Prostate gland (tissue), 2 donors: ENCODE data around the gene DUS1L. TPM values are rescaled to one million over a fixed set of nuclear protein-coding genes. Genes with fewer than 3 reads are reported as not detected.

Experiments used
- DNase-seq: peaks from one replicate; pipeline ENCODE4 v3.0.0-alpha.2; 2019; ENCODE audit warnings: low spot score
- H3K27ac ChIP-seq, 2 donors: fragments of 200-600 bp; sonication (generic); 2 replicates each; pipeline ENCODE4 v1.5.1; 2017 to 2019
- H3K27me3 ChIP-seq: fragments of 200-600 bp; sonication (generic); replicated peaks from 2 replicates; pipeline ENCODE4 v1.5.1; 2019; ENCODE audit not compliant: insufficient read depth
- H3K36me3 ChIP-seq, 2 donors: fragments of 200-600 bp; sonication (generic); 1 replicate in 1 of 2; 2 replicates in 1 of 2; pipeline versions ENCODE4 v1.5.1 to v1.8.1; 2017 to 2019
- H3K4me1 ChIP-seq: fragments of 200-600 bp; sonication (generic); replicated peaks from 2 replicates; pipeline ENCODE4 v1.5.1; 2019
- H3K4me3 ChIP-seq, 2 donors: fragments of 200-600 bp; sonication (generic); 2 replicates each; pipeline ENCODE4 v1.5.1; 2017 to 2019
- H3K9me3 ChIP-seq: fragments of 200-600 bp; sonication (generic); 2 replicates; pipeline ENCODE4 v1.5.1; 2017
- POLR2A ChIP-seq: fragments of 450-650 bp; IDR thresholded peaks from one replicate; pipeline ENCODE4 v1.6.1; 2016; ENCODE audit warnings: antibody characterized with exemption, mild to moderate bottlenecking
- POLR2AphosphoS5 ChIP-seq: sonication (generic); formaldehyde crosslinking; IDR thresholded peaks from one replicate; pipeline ENCODE4 v1.6.1; 2017; ENCODE audit warnings: antibody characterized with exemption
- WGBS: methylation state at CpG from one replicate; pipeline ENCODE4 v1.1.5; 2018; 5-methylcytosine and 5-hydroxymethylcytosine counted together
- intact Hi-C: fragments of 100-400 bp; cut with DNase I; formaldehyde crosslinking; loops from one replicate; pipeline ENCODE4 v1.14.2; 2022
- total RNA-seq, 2 donors: library from RNA; depleted of rRNA; stranded (reverse); fragments of >200 nt; gene quantifications; one replicate each; pipeline ENCODE4 v1.1.0, GENCODE V29; 2016
- TF ChIP-seq, protein P1 (sequence below), 4 experiments: fragments of 200-600 bp in 2 of 4; fragments of 450-650 bp in 2 of 4; sonication (generic) in 2 of 4; IDR thresholded peaks; 1 replicate in 3 of 4; 2 replicates in 1 of 4; pipeline ENCODE4 v1.5.1; 2016 to 2019; ENCODE audit warnings: antibody characterized with exemption in 4 of 4, mild to moderate bottlenecking in 2 of 4, moderate library complexity in 2 of 4

Gene DUS1L
- total RNA-seq, 2 donors from 2014 or later: 95.9 to 119 TPM

GRCh38 chr17:82012261-82012639, 53.4 kb downstream of the DUS1L start:
- intact Hi-C loops: no loop called here
- H3K36me3 ChIP-seq: no peaks in the 10 kb centered on the region
- H3K9me3 ChIP-seq: no peaks in the 10 kb centered on the region
- no peaks in the 10 kb centered on the region for H3K27me3 ChIP-seq
- H3K4me3 ChIP-seq: no peak overlapping the region
- WGBS: 83% methylated on average over 10 of the region's 20 CpGs
- peak overlapping the region in 1 of 2 donors; percentile 48 for H3K27ac ChIP-seq
- TF ChIP-seq, protein P1, sequence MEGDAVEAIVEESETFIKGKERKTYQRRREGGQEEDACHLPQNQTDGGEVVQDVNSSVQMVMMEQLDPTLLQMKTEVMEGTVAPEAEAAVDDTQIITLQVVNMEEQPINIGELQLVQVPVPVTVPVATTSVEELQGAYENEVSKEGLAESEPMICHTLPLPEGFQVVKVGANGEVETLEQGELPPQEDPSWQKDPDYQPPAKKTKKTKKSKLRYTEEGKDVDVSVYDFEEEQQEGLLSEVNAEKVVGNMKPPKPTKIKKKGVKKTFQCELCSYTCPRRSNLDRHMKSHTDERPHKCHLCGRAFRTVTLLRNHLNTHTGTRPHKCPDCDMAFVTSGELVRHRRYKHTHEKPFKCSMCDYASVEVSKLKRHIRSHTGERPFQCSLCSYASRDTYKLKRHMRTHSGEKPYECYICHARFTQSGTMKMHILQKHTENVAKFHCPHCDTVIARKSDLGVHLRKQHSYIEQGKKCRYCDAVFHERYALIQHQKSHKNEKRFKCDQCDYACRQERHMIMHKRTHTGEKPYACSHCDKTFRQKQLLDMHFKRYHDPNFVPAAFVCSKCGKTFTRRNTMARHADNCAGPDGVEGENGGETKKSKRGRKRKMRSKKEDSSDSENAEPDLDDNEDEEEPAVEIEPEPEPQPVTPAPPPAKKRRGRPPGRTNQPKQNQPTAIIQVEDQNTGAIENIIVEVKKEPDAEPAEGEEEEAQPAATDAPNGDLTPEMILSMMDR (IDR thresholded peaks at IDR 0.05): no peak
- no peak for TF ChIP-seq POLR2A
- no peak for TF ChIP-seq POLR2AphosphoS5
- no peaks in the 10 kb centered on the region for H3K4me1 ChIP-seq
- DNase-seq: no peak

- H3K27ac ChIP-seq: no peak overlapping the region
- no peak for TF ChIP-seq POLR2A
- no peak for TF ChIP-seq POLR2AphosphoS5
- TF ChIP-seq, protein P1 (IDR thresholded peaks at IDR 0.05): no peak
- 94% methylated on average over 16 of the region's 19 CpGs for WGBS
- no peaks in the 10 kb centered on the region for H3K9me3 ChIP-seq
- H3K27me3 ChIP-seq: no peaks in the 10 kb centered on the region
- H3K36me3 ChIP-seq: no peaks in the 10 kb centered on the region
- DNase-seq: no peak
- H3K4me3 ChIP-seq: no peak overlapping the region
- H3K4me1 ChIP-seq: no peaks in the 10 kb centered on the region
- intact Hi-C loops: no loop called here
Observed at GRCh38 chr17:82011617-82012187, 53.9 kb downstream of the DUS1L start.

GRCh38 chr17:82010575-82011525, 54.8 kb downstream of the DUS1L start:
- Histone ChIP-seq H3K4me1 (no peaks in the 10 kb centered on the region), H3K27ac (no peak overlapping the region), H3K27me3 (no peaks in the 10 kb centered on the region), H3K9me3 (no peaks in the 10 kb centered on the region), H3K36me3 (no peaks in the 10 kb centered on the region), H3K4me3 (no peak overlapping the region)
- TF ChIP-seq POLR2A (no peak), POLR2AphosphoS5 (no peak)
- TF ChIP-seq, protein P1 (IDR thresholded peaks at IDR 0.05): no peak
- WGBS: 89% methylated on average over 37 of the region's 39 CpGs
- intact Hi-C loops: no loop called here
- DNase-seq: no peak

- Histone ChIP-seq H3K9me3 (no peaks in the 10 kb centered on the region), H3K36me3 (no peaks in the 10 kb centered on the region), H3K4me1 (no peaks in the 10 kb centered on the region), H3K27ac (no peak overlapping the region), H3K27me3 (no peaks in the 10 kb centered on the region), H3K4me3 (no peak overlapping the region)
- DNase-seq: no peak
- WGBS: 82% methylated on average over 15 of the region's 15 CpGs
- no peak for TF ChIP-seq POLR2AphosphoS5
- TF ChIP-seq, protein P1 (IDR thresholded peaks at IDR 0.05): no peak
- intact Hi-C loops: no loop called here
Observed at GRCh38 chr17:82009413-82009812, 56.2 kb downstream of the DUS1L start.
